ENCODE measurements around the gene CHODL. TPM values are rescaled to one million over a fixed set of nuclear protein-coding genes. Genes with fewer than 3 reads are reported as not detected.

The CHODL gene
- total RNA-seq, 4 donors from 2014 or later: 0.15 to 0.57 (median 0.22) TPM; not detected in 1

- Histone ChIP-seq H3K4me1 (no peaks in the 10 kb centered on the region), H3K36me3 (no peaks in the 10 kb centered on the region), H3K4me3 (no peak overlapping the region), H3K9me3 (no peaks in the 10 kb centered on the region), H3K27me3 (no peaks in the 10 kb centered on the region), H3K27ac (no peak overlapping the region)
- intact Hi-C loops (cut with DNase I): no loop called here
- no peak for TF ChIP-seq POLR2A (IDR thresholded peaks at IDR 0.05)
- no peak for TF ChIP-seq CTCF (IDR thresholded peaks at IDR 0.05)
- WGBS, 2 donors: 73 to 87% methylated on average over 2 of the region's 2 CpGs
- no peak for DNase-seq
Observed at GRCh38 chr21:18265944-18266343, 21.3 kb downstream of the CHODL start.

GRCh38 chr21:18267496-18267895 lies 22.9 kb downstream of the CHODL start:
- TF ChIP-seq CTCF (IDR thresholded peaks at IDR 0.05) (no peak), POLR2A (IDR thresholded peaks at IDR 0.05) (no peak)
- Histone ChIP-seq H3K9me3 (no peaks in the 10 kb centered on the region), H3K4me1 (no peaks in the 10 kb centered on the region), H3K27ac (no peak overlapping the region), H3K36me3 (no peaks in the 10 kb centered on the region), H3K27me3 (no peaks in the 10 kb centered on the region), H3K4me3 (no peak overlapping the region)
- 82 to 90% methylated on average over 1 of the region's 1 CpG for WGBS, 2 donors
- intact Hi-C loops (cut with DNase I): no loop called here
- no peak for DNase-seq

GRCh38 chr21:18268906-18269305 lies 24.3 kb downstream of the CHODL start:
- no peaks in the 10 kb centered on the region for H3K9me3 ChIP-seq
- no peaks in the 10 kb centered on the region for H3K36me3 ChIP-seq
- no peak overlapping the region for H3K4me3 ChIP-seq
- H3K27ac ChIP-seq: no peak overlapping the region
- intact Hi-C loops (cut with DNase I): no loop called here
- no peak for DNase-seq
- no peaks in the 10 kb centered on the region for H3K27me3 ChIP-seq
- TF ChIP-seq POLR2A (IDR thresholded peaks at IDR 0.05) (no peak), CTCF (IDR thresholded peaks at IDR 0.05) (no peak)
- H3K4me1 ChIP-seq: no peaks in the 10 kb centered on the region
- 78 to 82% methylated on average over 1 of the region's 1 CpG for WGBS, 2 donors

DNA sequence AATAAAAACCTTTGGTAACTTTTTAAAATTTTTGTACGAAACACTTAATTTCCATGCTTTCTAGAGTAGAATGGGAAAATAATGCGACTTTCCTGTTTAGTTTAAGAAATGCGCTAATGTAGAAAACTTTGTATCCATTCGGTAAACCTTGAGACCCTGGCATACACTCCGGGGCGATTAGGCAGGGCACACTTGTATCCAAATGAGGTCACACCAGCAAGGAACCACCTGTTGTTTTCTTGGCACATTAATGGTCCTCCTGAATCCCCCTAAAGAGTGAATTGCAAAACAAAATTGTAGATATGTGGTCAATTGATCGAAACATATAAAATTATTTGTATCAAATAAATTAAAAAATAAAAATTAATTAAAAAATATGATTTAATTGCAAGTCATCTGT lies 25.2 kb downstream of the CHODL start:
- no peak for TF ChIP-seq CTCF (IDR thresholded peaks at IDR 0.05)
- no peak for TF ChIP-seq POLR2A (IDR thresholded peaks at IDR 0.05)

GRCh38 chr21:18273400-18273799 lies 28.8 kb downstream of the CHODL start:
- DNase-seq: no peak
- no peak for TF ChIP-seq CTCF (IDR thresholded peaks at IDR 0.05)
- no peak for TF ChIP-seq POLR2A (IDR thresholded peaks at IDR 0.05)
- Histone ChIP-seq H3K27me3 (no peaks in the 10 kb centered on the region), H3K4me1 (no peaks in the 10 kb centered on the region), H3K9me3 (no peaks in the 10 kb centered on the region), H3K27ac (no peak overlapping the region), H3K36me3 (no peaks in the 10 kb centered on the region), H3K4me3 (no peak overlapping the region)
- intact Hi-C loops (cut with DNase I): no loop called here
- WGBS, 2 donors: 85 to 86% methylated on average over 4 of the region's 4 CpGs

More for the DNA sequence above, 25.2 kb downstream of the CHODL start:
- Histone ChIP-seq H3K36me3 (no peaks in the 10 kb centered on the region), H3K9me3 (no peaks in the 10 kb centered on the region), H3K27me3 (no peaks in the 10 kb centered on the region), H3K4me1 (no peaks in the 10 kb centered on the region), H3K27ac (no peak overlapping the region), H3K4me3 (no peak overlapping the region)
- intact Hi-C loops (cut with DNase I): no loop called here
- 90 to 91% methylated on average over 7 of the region's 7 CpGs for WGBS, 2 donors
- no peak for DNase-seq

Data from esophagus squamous epithelium (tissue), 5 donors.